Ishikawa (cell line): ENCODE data around the gene P3H2.

Experiments
- CEBPB ChIP-seq: IDR thresholded peaks from 2 replicates; pipeline ENCODE4 v1.6.1; 2012
- CREB1 ChIP-seq: IDR thresholded peaks from 2 replicates; pipeline ENCODE4 v1.6.1; 2012; ENCODE audit warnings: low read depth
- EGR1 ChIP-seq: IDR thresholded peaks from 2 replicates; pipeline ENCODE4 v1.6.1; 2012
- EP300 ChIP-seq: IDR thresholded peaks from 2 replicates; pipeline ENCODE4 v1.6.1; 2012; ENCODE audit warnings: borderline replicate concordance
- FOXM1 ChIP-seq: IDR thresholded peaks from 2 replicates; pipeline ENCODE4 v1.6.1; 2012; ENCODE audit warnings: low read depth, borderline replicate concordance
- NFIC ChIP-seq: IDR thresholded peaks from 2 replicates; pipeline ENCODE4 v1.6.1; 2012
- RAD21 ChIP-seq: IDR thresholded peaks from 2 replicates; pipeline ENCODE4 v1.6.1; 2012; ENCODE audit warnings: low read depth
- TAF1 ChIP-seq: IDR thresholded peaks from 2 replicates; pipeline ENCODE4 v1.6.1; 2012; ENCODE audit warnings: low read depth, mild to moderate bottlenecking
- TCF12 ChIP-seq: IDR thresholded peaks from 2 replicates; pipeline ENCODE4 v1.6.1; 2012; ENCODE audit warnings: low read depth
- TEAD4 ChIP-seq: IDR thresholded peaks from 2 replicates; pipeline ENCODE4 v1.6.1; 2012
- YY1 ChIP-seq: IDR thresholded peaks from 2 replicates; pipeline ENCODE4 v1.6.1; 2012; ENCODE audit warnings: low read depth
- ZBTB7A ChIP-seq: IDR thresholded peaks from 2 replicates; pipeline ENCODE4 v1.6.1; 2012; ENCODE audit warnings: low read depth
- TF ChIP-seq, protein P1 (sequence below): IDR thresholded peaks from 2 replicates; pipeline ENCODE4 v1.6.1; 2012
- TF ChIP-seq, protein P2 (sequence below): IDR thresholded peaks from 2 replicates; pipeline ENCODE4 v1.6.1; 2012
- TF ChIP-seq, protein P3 (sequence below): IDR thresholded peaks from 2 replicates; pipeline ENCODE4 v1.6.1; 2012; ENCODE audit warnings: low read depth, mild to moderate bottlenecking

P3H2 gene

DNA sequence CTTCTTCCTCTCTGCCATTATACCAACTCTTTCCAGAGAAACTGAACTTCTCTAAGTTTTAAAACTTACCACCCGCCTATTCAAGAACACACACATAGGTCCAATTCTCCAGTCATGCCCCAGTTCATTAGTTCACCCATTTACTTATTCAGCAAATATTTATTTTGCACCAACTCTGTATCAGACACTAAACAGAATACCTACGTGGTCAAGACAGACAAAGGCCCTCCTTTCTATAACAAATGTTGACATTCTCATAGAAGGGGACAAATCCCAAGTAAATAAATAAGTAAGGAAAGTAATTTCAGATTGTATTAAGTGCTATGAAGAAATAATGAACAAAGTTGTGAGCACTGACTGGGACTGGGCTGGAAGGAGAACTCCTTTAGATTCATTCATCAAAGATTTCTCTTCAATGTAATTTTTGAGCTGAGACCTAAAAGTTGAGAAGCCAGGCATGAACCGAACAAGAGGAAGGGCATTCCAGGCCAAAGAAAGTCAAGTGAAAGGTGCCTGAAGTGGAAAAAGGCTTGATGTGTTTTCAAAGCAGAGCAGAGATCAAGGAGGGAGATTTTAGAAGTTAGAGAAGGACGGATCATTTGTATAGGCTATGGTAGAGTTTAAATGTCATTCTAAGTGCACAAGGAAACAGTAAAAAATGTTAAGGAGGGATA lies 120.4 kb downstream of the P3H2 start:
- TF ChIP-seq EGR1 (no peak), ZBTB7A (no peak), NFIC (no peak), TEAD4 (no peak), FOXM1 (no peak), EP300 (no peak), TCF12 (no peak), CEBPB (no peak), RAD21 (no peak), YY1 (no peak), CREB1 (no peak), TAF1 (no peak)
- TF ChIP-seq, protein P1, sequence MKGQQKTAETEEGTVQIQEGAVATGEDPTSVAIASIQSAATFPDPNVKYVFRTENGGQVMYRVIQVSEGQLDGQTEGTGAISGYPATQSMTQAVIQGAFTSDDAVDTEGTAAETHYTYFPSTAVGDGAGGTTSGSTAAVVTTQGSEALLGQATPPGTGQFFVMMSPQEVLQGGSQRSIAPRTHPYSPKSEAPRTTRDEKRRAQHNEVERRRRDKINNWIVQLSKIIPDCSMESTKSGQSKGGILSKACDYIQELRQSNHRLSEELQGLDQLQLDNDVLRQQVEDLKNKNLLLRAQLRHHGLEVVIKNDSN: no peak
- TF ChIP-seq, protein P2, sequence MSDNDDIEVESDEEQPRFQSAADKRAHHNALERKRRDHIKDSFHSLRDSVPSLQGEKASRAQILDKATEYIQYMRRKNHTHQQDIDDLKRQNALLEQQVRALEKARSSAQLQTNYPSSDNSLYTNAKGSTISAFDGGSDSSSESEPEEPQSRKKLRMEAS: no peak
- TF ChIP-seq, protein P3, sequence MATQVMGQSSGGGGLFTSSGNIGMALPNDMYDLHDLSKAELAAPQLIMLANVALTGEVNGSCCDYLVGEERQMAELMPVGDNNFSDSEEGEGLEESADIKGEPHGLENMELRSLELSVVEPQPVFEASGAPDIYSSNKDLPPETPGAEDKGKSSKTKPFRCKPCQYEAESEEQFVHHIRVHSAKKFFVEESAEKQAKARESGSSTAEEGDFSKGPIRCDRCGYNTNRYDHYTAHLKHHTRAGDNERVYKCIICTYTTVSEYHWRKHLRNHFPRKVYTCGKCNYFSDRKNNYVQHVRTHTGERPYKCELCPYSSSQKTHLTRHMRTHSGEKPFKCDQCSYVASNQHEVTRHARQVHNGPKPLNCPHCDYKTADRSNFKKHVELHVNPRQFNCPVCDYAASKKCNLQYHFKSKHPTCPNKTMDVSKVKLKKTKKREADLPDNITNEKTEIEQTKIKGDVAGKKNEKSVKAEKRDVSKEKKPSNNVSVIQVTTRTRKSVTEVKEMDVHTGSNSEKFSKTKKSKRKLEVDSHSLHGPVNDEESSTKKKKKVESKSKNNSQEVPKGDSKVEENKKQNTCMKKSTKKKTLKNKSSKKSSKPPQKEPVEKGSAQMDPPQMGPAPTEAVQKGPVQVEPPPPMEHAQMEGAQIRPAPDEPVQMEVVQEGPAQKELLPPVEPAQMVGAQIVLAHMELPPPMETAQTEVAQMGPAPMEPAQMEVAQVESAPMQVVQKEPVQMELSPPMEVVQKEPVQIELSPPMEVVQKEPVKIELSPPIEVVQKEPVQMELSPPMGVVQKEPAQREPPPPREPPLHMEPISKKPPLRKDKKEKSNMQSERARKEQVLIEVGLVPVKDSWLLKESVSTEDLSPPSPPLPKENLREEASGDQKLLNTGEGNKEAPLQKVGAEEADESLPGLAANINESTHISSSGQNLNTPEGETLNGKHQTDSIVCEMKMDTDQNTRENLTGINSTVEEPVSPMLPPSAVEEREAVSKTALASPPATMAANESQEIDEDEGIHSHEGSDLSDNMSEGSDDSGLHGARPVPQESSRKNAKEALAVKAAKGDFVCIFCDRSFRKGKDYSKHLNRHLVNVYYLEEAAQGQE: no peak

DNA sequence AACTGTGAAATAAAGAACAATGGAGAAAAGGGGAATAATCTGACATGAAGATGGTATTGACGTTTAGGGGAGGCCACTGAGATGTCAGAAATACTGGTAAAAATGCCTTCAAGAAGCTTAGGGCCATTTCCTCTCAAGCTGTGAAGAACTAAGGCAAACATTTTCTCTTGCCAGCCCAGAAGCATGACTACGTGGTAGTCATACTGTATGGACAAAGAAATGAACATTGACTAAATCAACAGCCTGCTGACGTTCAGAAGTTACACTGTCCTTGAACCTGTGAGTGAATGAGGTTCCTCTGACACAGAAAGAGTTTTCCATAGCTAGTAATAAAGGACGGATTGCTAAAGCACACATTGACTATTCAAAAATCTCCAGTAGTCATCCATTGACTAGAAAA lies 121.0 kb downstream of the P3H2 start:
- TF ChIP-seq TAF1 (no peak), ZBTB7A (no peak), CEBPB (no peak), NFIC (no peak), RAD21 (no peak), EGR1 (no peak), TCF12 (no peak), YY1 (no peak), CREB1 (no peak), FOXM1 (no peak), EP300 (no peak), TEAD4 (no peak)
- TF ChIP-seq, protein P1: no peak
- TF ChIP-seq, protein P3: no peak
- TF ChIP-seq, protein P2: no peak

DNA sequence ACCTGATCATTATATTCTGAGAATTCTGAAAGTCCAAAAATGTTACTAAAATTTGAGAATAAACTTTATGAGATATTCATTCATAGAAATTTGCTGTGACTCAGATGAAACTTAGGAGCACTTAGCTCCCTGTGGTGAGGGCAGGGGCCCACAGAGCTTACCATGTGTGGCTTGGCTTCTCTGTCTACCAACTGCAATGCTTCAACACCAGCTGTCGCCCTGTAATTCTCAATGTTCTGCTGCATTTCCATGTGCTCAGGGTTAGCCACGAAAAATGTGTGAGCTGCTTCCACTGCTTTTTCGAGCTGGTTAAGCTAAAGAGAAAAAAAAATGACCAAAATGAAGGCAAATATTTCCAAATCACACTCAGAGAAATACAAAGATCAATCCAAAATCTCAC lies 125.6 kb downstream of the P3H2 start:
- TF ChIP-seq EP300 (no peak), NFIC (no peak), FOXM1 (no peak), CEBPB (no peak)
- TF ChIP-seq, protein P3: no peak
- TF ChIP-seq, protein P1: no peak

DNA sequence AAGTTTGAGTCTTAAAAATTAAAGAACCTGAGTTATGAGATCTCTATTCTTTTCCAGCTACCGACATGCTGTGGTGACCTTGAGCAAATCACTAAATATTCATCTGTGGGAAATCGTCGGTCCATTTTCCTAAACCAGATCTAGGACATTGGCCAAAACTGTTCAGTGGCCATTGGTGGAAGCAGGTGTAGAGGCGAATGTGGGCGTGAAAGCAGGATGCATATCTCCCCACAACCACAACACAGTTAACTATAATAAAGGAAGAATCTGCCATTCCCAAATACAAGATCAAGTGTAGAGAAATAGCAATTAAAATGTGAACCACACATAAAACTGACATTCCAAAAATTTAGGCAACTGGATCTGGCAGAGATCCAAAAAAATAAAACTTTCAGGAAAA lies 129.9 kb downstream of the P3H2 start:
- TF ChIP-seq CREB1 (no peak), NFIC (no peak), EP300 (no peak), TCF12 (no peak)
